Measurements from ENCODE around the gene PIANP.

Gene PIANP

DNA sequence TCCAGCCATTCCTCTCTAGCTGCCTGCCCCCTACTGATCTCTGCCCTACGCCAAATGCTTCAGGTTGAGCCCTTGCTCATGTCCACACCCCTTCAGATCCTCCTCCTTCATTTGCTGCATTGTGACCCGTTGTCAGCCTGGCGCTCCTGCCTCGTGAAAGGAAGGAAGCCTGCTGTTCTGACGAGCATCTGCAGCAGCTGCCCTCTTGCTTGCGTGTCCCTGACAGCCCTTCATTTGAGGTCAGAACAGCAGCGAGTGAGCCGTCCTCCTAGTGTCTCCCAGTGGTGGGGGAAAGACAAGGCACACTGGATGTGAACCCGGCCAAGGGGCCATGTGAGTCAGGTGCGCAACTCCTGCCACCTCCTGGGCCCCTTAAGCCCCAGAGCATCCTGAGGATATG, 3.0 kb upstream of the PIANP start:
- DNase-seq (ENCODE audit: low read depth) = no peak

DNA sequence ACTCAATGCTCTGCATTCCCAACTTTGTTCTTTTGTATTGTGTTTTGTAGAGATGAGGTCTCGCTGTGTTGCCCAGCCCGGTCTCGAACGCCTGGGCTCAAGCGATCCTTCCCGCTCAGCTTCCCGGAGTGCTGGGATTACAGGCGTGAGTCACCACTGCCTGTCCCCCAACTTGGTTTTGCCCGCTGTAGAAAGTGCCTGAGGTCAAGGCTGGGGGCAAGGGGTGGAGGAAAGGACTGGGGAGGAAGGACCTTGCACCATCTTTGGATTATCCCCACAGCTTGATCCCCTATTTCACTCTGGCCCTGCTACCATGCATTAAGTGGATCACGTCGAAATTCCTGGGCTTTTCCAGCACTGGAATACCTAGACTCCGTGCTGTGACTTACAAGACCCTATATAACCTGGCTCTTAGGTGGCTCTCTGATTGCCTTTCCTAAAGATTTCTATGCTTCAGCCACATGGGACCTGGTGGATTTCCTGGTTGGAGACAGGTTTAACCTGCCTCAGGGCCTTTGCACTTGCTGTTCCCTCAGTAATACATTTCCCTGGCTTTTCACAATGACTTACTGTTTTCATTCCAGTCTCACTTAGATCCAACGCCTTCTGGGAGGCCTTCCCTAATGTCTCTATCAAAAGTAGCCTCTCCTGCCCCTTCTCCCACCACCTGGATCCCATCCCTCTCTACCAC, 608 bp upstream of the PIANP start:
- no peak for DNase-seq (ENCODE audit: low read depth)

DNA sequence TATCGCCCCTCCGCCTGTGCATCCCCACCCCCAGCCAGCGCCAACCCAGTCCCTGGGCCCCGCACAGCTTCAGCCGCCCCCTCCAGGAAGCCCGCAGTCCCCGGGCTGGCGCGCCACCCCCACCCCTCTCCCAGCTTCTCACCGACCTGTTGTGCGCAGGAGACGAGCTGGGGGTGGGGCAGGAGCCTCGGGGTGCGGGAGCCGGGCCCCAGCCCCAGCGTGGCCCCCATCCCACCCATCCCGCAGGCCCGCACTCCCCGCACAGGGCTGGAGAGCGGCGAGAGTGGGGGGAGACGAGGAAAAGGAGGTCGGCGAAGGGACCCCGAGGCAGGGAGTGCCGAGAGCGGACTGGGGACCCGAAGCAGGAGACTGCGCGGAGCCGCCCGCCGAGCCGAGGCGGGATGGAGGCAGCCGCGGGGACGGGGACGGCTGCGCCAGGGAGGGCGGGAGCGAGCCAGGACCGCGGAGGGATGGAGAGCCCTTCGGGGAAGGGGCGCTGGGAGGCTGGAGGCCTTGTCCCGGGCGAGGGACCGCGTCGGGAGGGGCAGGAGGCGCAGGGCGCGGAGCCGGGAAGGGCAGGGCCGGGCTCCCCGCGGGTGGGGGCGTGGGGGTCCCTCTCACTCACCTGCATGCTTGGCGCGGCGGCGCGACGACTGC, 498 bp downstream of the PIANP start:
- DNase-seq (ENCODE audit: low read depth) = no peak

DNA sequence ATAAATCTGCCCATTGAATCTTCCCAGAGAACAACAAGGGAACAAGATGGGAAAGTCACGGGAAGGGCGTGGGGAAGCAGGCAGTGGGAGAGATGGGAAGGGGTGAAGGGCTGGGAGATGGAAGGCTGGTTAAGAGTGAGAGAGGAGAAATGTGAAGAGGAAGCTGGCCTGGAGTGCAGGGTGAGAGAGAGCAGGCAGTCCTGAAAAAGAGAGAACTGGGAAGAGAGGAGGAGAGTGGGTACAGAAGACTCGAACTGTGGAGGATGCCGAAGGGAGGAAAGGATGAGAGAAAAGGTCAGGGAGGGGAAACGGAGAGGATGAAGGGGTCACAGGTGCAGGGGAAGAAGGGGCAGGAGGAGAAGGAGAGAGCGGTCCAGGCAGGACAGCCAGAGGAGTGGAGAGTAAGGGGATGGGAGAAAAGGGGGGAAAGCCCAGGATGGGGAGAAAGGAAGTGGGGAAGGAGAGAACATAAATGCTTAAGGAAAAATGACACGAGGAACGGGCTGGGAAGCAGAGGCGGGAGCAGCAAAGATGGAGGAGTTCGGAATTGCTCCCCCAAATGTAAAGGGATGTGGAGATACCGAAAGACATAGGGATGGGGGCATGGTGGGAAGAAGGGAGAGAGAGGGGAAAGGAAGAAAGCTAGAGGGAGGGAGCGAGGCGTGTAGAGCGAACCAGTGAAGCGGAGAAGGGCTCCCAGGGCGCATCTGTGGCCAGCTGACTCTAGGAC, 1.2 kb downstream of the PIANP start:
- no peak for DNase-seq (ENCODE audit: low read depth)

DNA sequence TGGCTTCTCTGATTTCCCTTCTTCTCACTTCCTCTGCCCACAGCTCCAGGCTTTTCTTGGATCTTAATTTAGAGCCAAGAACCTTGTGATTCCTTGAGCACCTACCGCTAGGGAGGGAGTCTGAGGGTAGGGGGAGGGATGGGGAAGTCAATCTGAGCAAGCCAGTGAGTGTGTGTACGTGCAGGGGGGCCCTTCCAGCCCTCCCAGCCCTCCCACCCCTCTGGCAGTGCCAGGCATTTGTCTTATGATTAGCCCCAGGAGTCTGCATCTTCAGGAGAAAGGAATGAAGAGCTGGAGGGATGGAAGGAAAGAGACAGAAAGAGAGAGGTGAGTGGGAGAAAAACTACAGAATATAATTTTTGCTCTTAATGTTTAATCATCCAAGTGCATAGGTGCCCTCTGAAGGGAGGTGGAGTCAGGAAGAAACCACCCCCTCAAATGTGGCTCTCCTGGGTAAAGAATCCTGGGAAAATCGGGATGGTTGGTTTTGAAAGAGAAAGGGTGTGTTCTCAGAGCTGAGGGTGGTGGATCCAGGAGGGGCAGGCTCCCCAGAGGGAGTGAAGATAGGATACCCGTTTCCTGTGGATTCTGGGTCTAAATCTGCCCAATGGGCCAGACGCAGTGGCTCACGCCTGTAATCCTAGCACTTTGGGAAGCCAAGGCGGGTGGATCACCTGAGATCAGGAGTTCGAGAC, 2.1 kb downstream of the PIANP start:
- no peak for DNase-seq (ENCODE audit: low read depth)

DNA sequence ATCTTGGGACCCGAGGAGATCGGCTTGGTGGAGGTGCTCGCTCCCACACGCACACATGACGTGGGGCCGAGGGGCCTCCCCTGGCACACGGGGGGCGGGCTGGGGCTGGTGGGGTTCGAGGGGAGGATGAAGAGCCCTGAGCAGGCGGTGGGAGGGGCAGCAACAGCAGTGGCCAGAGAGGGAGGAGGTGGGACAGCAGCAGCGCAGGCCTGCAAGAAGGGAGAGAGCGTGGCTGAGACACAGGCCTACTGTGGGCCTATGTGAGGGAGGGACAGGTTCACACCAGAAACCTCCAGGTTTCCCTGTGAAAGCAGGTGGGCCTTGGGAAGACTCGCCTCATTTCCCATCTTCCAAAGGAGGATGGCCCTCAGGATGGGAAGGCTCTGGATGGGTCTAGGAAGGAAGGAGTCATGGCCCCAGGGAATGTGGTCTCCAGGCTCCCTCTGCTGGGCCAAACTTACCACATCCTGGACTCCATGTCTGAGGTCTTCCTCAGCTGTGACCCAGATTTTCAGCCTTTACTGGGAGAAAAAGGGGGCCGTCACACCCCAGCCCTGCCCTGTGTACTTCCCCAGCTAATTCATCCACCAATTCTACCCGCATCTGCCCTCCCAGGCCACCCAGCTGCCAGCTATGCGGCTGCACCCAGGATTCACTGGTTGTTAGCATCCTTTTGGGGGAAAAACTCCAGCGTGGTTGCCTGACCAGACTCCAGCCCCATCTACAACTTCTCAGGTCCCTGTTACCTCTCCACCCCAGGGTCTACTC, 2.8 kb downstream of the PIANP start:
- no peak for DNase-seq (ENCODE audit: low read depth)

DNA sequence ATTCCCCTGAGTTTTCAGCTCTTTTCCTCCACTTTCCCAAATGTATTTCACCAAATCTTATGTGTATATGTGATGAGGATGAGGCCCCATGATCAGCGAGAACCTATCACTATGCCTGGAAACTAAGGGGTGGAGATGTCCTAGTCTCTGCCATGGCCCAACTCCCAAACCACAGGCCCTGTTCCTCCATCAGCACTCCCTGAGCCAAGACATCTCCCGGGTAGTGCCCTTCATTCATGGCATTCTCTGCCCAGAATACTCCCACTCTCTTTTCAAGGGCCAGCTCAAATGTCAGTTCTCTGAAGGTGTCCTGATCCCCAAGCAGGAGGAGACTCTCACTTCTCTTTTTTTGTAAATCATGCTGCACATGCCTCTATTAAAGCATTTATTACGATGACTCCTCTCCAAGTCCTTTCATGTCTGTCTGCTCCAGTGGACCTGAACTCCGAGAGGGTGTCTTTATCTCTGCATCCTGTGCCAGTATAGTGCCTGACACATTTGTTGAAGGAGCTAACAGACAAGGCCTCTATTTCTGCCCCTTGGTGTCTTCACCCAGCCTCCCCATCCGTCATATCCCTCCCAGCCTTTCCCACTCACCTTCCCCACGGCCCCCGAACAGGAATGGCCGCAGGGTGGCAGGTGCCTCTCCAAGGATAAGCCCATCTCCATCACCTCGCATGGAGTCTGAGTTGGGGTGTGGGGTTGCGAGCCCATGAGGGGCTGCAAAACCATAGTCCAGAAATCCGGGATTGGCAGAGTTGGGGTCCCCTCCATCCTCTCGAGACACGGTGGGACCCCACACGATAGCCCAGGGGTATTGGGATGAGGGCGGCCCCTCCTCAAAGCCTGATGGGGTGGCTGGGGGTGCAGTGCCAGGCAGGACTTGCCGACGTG, 3.7 kb downstream of the PIANP start:
- DNase-seq (ENCODE audit: low read depth) = no peak

DNA sequence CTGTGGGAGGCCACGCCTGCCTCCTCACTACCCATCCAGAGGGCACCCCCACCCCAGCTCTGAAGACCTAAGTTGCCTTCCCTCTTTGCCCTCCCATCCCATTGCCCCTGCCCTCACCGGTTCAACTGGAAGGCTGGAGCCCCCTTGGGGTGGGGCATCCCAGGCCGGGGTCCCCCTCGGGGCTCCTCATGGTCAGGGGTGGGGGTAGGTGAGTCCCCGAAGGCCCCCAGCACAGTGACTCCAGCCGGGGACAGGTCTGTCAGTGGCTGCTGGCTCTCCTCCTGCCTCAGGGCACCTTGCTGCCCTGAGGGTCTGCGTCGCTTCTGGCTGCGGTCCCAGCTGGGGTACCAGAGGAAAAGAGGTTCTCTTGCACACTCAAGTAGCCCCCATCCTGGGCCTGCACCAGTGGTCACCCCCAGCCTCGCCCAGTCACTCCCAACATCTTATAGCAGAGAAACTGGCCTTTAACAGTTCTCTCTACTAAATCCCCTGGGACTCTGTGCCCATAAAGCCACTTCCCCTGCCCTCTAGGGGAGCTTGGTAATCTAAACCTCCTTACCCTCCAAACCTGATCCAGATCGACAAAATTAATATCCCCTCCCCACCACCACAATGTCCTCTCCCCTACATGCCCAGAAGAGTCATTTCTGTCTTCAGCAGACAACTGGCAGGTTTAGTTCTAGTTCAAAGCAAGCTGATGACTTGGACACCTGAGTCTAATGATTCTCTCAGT, 5.1 kb downstream of the PIANP start:
- DNase-seq (ENCODE audit: low read depth) = no peak

DNA sequence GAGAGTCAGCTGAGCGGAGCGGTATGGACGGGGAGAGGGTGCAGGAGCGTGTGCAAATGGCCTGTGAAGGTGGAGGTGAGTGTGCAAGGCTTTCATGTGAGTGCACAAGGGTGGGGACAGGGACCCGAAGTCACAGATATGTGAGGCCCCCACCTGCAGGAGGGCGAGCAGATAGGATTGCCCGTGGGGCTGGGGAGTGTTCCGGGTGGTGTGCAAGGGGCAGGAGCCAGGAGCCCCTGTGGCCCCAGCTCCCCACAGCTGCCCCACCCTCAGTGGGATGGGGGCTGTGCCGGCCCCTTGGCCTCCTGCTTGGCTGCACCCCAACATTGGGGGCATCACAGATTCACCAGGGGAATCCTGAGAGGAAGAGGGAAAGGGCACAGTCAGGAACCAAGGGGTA, 5.9 kb downstream of the PIANP start:
- no peak for DNase-seq (ENCODE audit: low read depth)

DNA sequence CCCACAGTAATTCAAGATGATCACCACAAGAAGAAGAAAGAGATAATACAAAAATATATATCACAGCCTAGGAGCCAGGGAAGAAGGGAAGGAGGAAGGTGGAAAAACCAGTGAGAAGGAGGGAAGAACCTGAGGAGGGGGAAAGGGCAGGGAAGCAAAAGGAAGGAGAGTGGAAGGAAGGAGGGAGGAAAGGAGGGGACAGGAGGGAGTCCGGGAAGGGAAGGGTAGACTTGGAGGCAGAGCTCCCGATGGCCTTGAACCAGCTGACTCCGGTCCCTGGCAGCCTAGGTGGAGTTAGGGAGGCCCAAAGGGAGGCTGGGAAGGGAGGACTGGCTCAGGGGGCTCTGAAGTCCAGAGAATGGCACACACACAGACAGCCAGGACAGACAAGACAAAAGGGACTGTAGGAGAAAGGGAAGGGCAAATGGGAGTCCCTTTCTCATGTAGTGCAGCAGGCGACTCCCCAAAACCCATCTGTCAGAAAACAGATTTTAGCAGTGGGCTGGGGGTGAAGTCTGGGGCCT, 6.7 kb downstream of the PIANP start:
- DNase-seq (ENCODE audit: low read depth) = no peak

DNA sequence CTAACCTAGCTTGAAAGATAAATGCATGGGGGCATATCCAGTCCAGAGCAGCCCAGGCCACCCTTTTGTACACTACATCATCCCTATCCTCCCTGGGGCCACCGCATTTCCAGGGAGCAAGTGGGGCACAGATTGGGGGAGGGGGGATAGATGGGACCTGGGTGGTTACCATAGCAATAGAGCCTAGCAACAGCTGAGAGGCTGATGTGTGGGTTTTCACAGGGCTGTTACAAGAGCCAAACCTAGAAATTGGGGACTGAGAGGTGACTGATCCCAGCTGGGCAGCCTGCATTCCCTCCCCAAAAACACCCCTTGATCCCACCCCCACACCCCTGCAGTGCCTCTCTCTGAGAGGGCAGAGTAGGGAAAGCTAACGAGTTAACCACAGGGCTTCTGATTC, 7.7 kb downstream of the PIANP start:
- DNase-seq (ENCODE audit: low read depth) = no peak

DNA sequence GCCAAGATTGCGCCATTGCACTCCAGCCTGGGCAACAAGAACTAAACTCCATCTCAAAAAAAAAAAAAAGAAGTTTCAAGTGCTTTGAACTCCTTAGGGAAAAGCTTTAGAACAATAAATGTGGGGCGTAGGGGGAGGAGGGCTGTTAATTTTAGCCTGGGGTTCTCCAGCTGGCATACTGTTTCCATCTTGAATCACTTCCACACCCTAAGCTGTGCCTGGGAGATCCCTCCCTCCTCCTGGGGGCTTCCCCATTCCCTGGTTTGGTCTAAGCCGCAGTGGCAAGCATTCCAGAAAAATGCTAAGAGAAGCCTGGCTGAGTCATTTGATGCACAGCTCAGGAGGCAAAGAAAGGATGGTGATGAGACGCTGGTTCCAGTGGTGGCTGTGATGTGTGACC, 9.1 kb downstream of the PIANP start:
- DNase-seq (ENCODE audit: low read depth) = no peak

DNA sequence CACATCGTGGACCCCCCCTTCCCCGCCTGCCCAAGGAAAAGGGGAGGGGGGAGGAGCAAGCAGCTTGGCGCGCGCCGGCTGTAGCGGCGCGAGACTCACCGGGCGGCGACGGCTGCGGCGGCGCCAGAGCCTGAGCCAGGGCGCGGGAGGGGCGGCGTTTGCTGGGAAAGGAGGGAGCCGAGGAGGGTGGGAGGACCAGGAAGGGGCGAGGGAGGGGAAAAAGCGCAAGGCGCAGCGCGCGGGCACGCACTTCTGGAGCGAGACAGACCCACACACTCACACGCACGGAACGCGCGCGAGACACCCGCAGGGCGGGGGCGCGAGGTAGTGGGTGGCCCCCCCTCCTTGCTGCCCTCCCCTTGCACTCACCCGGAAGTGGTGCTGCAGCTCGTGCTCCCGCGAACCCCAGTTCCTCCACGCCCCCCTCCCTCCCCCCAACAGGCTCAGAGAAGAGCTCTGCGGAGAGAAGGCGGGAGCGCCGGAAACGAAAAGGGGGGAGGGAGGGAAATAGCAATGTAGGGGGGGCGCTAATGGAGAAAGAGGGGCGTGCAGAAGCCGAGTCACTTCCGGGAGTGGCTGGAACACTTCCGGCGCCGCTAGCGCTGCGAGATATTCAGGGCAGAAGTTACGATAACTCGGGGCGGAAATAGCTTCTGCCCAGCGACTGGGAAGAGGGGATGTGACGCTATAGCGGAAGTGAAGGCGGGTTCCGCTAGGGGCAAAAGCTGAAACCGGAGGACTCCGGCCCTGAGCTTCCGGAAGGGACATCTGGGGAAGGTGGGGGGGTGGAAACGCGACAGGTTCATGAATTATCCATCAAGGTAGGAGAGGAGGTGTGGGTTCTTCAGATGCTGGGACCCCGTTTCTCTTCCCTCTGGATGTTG, 11.4 kb downstream of the PIANP start, which contains the start of gene ZNF384:
TSS of gene ZNF384 (minus strand) at position 377 of the 884 bp plus-strand sequence. CDS start 9,855 bp downstream, outside the sequence.
- peak; percentile 93 for DNase-seq (ENCODE audit: low read depth)

DNA sequence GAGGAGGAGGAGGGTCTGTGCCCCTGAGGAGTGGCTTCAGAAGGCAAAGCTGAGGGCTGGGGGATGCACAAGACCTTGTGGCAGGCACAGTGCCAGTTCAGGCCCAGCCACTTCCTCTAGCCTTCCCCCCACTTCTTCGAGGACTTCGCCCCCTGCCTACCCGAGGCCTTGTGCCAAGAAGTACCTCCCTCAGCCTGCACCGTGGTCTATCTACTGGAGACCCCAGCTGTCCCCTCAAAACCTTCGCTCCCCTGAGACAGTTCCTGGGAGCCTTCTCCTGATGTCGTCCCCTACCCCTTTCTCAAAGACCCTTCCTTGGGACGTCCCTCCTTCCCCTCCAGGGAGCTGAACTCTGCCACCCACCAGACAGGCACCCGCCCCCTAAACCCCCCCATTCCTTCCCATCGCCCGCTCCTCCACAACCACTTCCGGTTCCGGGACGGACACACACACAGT, 12.0 kb downstream of the PIANP start:
- no peak for DNase-seq (ENCODE audit: low read depth)

DNA sequence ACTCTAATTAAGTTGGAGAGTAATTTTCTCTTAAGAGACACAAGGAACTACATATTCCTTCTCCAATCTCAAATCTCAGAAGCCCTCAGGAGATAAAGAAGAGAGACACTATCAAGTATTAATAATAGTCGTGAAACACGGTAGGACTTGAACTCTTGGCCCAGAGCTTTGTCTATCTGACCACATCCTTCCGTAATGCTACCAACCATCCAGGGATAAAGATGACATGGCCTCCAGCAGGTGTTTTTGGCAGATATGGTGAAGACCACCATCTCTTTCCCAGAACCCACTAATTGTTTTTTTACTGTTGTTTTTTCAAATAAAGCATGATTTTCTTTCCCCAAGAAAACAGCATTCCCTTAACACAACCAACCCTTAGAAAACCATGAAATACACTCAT, 14.8 kb downstream of the PIANP start:
- no peak for DNase-seq (ENCODE audit: low read depth)

DNA sequence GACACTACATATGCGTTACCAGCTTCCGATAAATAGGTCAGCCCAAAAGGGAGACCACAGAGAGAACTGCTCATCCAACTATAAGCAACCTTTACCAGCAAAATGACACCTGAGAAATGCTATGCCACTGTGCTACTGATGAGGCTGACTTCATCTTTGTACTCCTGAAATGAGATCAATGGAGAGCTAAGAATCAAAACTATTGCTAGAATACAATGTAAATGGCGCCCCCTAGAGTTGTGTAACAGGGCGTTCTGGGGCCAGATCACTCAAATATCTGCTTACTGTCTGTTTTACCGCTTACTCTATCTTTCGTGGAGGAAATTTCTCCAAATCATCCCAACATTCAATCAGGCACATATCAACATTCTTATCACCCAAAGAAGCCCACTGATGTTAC, 16.0 kb downstream of the PIANP start:
- no peak for DNase-seq (ENCODE audit: low read depth)

DNA sequence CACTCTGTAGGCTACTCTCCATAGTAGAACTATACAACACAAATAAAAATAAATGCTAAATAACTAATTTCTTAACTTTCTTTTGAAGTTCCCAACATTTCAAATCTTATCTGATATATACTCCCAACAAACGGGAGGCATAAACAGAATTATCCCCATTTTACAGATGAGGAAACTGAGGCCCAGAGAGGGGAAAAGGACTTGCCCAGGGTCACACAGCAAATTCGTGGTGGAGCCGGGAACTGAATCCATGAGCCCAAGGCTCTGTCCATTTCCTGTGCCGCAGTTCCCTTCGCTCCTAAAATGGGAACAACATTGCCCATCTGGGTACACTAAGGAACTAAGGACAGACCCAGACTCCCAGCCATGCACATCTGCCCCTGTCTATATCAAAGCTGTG, 23.7 kb downstream of the PIANP start:
- DNase-seq (ENCODE audit: low read depth) = no peak

DNA sequence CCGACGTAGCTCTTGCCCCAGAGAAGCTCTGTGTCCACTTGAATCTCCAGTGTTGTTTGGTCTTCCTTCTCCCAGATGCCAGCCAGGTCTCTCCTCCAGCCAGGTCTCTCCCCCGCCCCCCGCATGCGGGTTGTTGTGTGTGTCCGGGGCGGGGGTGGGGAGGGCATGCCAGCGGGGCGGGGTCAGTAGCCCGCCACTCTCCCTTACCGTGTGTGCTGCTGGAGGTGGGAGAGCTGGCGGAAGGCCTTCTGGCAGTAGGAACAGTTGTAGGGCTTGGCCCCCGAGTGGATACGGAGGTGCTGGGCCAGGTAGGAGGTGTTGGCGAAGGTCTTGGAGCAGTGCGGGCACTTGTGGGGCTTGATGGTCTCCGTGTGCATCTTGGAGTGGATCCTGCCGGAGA, 28.5 kb downstream of the PIANP start:
- DNase-seq (ENCODE audit: low read depth) = no peak

Measured in stimulated activated CD8-positive, alpha-beta memory T cell treated with anti-CD3 and anti-CD28 coated beads, Interleukin-12 subunit alpha, Interleukin-12 subunit beta, amount 100 ng/mL, for 4 hours (primary cell).